ENCODE results near the gene CEP41.

The CEP41 gene

DNA sequence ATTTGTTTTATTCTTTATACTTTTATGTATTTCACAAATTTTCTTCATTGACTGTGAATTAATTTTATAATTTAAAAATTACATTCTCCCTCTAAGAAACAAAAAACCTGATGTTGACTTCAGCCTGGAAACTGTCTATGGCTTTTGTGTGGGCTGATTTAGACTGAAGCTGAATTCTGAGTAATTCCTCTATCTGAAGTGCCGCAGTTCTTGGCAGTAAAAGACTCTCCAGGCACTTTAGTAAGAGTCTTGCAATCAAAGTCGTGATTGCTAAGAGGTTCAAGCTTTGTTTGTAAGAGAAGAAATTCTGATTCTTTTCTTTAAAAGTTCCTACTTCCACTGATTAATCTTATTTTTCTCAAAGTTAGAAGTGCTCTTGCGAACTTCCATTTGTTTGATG lies 3.4 kb upstream of the CEP41 start:
- H2AFZ ChIP-seq (ENCODE audit: low read length) = peak overlapping the region; percentile 10; the same call in 1 of the 2 replicates

DNA sequence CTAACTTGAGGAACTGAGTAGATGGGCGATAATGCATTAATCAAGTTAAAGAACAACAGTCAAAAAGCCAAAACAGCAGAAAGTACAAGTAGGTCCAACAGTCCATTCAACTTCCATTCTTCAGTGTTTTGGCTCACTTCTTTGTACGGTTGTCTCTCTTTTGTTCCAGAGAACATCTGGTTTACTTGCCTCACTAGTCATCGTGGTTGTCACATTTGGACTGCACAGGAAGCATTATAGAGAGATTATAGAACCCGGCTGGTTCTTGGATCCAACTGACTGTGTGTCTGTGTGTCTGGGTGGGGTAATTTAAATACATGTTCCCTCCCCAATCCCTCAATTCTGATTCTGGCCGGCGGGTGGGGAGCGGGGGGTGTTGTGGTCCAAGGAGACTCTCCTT lies 1.8 kb upstream of the CEP41 start:
- Histone ChIP-seq H3K9me2 (ENCODE audit: low read depth, low read length) (no peaks in the 10 kb centered on the region), H3K27me3 (ENCODE audit: insufficient read depth, low read length) (no peaks in the 10 kb centered on the region), H3K4me3 (ENCODE audit: low read depth, low read length, poor library complexity, severe bottlenecking) (no peak overlapping the region), H3K9me3 (ENCODE audit: low read length) (peaks cover 2% of the 10 kb centered on the region), H3K36me3 (ENCODE audit: insufficient read depth, low read length) (no peaks in the 10 kb centered on the region), H3K79me2 (ENCODE audit: insufficient read depth, low read length) (no peaks in the 10 kb centered on the region), H2AFZ (ENCODE audit: low read length) (peak overlapping the region; percentile 88; the same call in 1 of the 2 replicates), H3F3A (ENCODE audit: insufficient read depth, low read length) (no peaks in the 10 kb centered on the region), H3K9ac (ENCODE audit: low read length) (no peak overlapping the region), H3K4me2 (ENCODE audit: low read length) (no peak overlapping the region), H4K20me1 (ENCODE audit: insufficient read depth, low read length) (no peaks in the 10 kb centered on the region), H3K4me1 (ENCODE audit: insufficient read depth, low read length, severe bottlenecking) (peaks cover 43% of the 10 kb centered on the region), H3K27ac (ENCODE audit: low read depth, low read length, poor library complexity, severe bottlenecking) (no peak overlapping the region)
- TF ChIP-seq EZH2 (IDR thresholded peaks at IDR 0.05; ENCODE audit: borderline replicate concordance, low read length) = no peak
- TF ChIP-seq, protein P1, sequence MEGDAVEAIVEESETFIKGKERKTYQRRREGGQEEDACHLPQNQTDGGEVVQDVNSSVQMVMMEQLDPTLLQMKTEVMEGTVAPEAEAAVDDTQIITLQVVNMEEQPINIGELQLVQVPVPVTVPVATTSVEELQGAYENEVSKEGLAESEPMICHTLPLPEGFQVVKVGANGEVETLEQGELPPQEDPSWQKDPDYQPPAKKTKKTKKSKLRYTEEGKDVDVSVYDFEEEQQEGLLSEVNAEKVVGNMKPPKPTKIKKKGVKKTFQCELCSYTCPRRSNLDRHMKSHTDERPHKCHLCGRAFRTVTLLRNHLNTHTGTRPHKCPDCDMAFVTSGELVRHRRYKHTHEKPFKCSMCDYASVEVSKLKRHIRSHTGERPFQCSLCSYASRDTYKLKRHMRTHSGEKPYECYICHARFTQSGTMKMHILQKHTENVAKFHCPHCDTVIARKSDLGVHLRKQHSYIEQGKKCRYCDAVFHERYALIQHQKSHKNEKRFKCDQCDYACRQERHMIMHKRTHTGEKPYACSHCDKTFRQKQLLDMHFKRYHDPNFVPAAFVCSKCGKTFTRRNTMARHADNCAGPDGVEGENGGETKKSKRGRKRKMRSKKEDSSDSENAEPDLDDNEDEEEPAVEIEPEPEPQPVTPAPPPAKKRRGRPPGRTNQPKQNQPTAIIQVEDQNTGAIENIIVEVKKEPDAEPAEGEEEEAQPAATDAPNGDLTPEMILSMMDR (IDR thresholded peaks at IDR 0.05; ENCODE audit: low read length) = no peak

More for the DNA sequence above, 3.4 kb upstream of the CEP41 start:
- Histone ChIP-seq H3K9me3 (ENCODE audit: low read length) (peaks cover 12% of the 10 kb centered on the region), H3K4me3 (ENCODE audit: low read depth, low read length, poor library complexity, severe bottlenecking) (no peak overlapping the region), H4K20me1 (ENCODE audit: insufficient read depth, low read length) (no peaks in the 10 kb centered on the region), H3K27ac (ENCODE audit: low read depth, low read length, poor library complexity, severe bottlenecking) (peak overlapping the region; percentile 0), H3K4me1 (ENCODE audit: insufficient read depth, low read length, severe bottlenecking) (peaks cover 39% of the 10 kb centered on the region), H3K9me2 (ENCODE audit: low read depth, low read length) (no peaks in the 10 kb centered on the region), H3K79me2 (ENCODE audit: insufficient read depth, low read length) (no peaks in the 10 kb centered on the region), H3K36me3 (ENCODE audit: insufficient read depth, low read length) (no peaks in the 10 kb centered on the region), H3K9ac (ENCODE audit: low read length) (no peak overlapping the region), H3K27me3 (ENCODE audit: insufficient read depth, low read length) (no peaks in the 10 kb centered on the region), H3K4me2 (ENCODE audit: low read length) (no peak overlapping the region), H3F3A (ENCODE audit: insufficient read depth, low read length) (no peaks in the 10 kb centered on the region)
- TF ChIP-seq, protein P1 (IDR thresholded peaks at IDR 0.05; ENCODE audit: low read length) = no peak
- TF ChIP-seq EZH2 (IDR thresholded peaks at IDR 0.05; ENCODE audit: borderline replicate concordance, low read length) = no peak

DNA sequence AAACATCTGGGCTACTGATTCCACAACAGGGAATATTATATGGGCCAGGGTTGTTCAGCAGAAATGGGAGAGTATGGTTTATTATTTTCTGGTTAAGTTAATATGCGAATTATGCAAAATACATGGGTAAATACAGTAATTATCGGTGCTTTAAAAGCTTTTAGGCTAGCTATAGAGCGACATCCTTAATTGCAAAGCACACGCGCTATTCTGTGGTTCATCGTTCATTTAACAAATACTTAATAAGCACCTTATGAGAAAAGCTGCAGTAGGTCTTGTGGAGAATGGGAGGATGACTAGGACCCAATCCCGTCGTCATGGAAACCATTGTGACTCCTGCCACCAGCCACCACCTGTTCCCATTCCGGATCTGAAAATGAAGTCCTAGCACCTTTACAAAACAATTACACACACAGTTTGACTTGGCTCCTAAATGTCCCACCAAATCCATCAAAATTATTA lies 623 bp upstream of the CEP41 start:
- Histone ChIP-seq H2AFZ (ENCODE audit: low read length) (peak overlapping the region; percentile 88), H3K4me3 (ENCODE audit: low read depth, low read length, poor library complexity, severe bottlenecking) (peak overlapping the region; percentile 74), H3K4me1 (ENCODE audit: insufficient read depth, low read length, severe bottlenecking) (peaks cover 43% of the 10 kb centered on the region), H3K9ac (ENCODE audit: low read length) (peak overlapping the region; percentile 63), H3K36me3 (ENCODE audit: insufficient read depth, low read length) (no peaks in the 10 kb centered on the region), H4K20me1 (ENCODE audit: insufficient read depth, low read length) (no peaks in the 10 kb centered on the region), H3F3A (ENCODE audit: insufficient read depth, low read length) (no peaks in the 10 kb centered on the region), H3K27me3 (ENCODE audit: insufficient read depth, low read length) (no peaks in the 10 kb centered on the region), H3K27ac (ENCODE audit: low read depth, low read length, poor library complexity, severe bottlenecking) (peak overlapping the region; percentile 69), H3K9me2 (ENCODE audit: low read depth, low read length) (no peaks in the 10 kb centered on the region), H3K79me2 (ENCODE audit: insufficient read depth, low read length) (no peaks in the 10 kb centered on the region), H3K9me3 (ENCODE audit: low read length) (no peaks in the 10 kb centered on the region), H3K4me2 (ENCODE audit: low read length) (peak overlapping the region; percentile 78)
- TF ChIP-seq EZH2 (IDR thresholded peaks at IDR 0.05; ENCODE audit: borderline replicate concordance, low read length) = no peak
- TF ChIP-seq, protein P1 (IDR thresholded peaks at IDR 0.05; ENCODE audit: low read length) = no peak

Measured in OCI-LY1 (cell line).